ENCODE data around the gene SSPN.

The SSPN gene

DNA sequence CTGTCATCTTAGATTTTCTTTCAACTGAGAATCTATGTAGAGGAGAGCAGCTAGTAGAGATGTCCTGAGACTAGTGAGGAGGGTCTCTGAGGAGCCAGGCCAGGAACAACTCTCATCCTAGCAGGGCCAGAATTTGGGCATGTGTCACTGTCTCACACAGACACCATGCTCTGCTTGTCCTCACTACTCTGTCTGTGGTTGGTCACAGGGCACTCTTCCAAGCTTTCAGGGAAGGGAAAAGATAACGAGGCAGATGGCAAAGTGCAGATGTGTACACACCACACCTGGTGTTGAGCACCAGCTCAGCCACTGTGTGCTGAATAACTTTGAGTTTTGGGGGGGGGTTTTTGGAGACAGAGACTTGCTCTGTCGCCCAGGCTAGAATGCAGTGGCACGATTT lies 2.5 kb downstream of the SSPN start:
- DNase-seq (ENCODE audit: low read depth): no peak
- no peak overlapping the region for H3K4me3 ChIP-seq (ENCODE audit: low read length)
- TF ChIP-seq CTCF (conservative IDR thresholded peaks at IDR 0.05; ENCODE audit: low read length): no peak

DNA sequence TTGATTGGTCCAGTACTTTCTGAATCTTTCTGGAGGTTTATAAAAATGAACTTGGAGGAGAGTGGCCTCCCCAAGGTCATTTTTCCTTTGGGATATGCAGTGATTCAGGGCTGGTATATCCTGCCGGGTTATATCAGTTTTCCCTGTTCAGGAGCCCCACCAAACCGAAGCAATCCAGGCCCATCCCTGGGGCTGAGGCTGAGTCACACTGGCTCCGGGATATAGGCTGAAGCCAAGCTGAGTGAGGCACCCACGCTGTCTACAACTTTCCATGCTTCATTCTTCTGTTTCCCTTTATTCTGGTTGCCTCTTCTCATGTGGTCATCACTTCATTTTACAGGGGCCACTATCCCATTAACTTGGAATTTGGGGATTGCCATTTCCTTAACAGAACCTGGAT lies 3.4 kb downstream of the SSPN start:
- H3K4me3 ChIP-seq (ENCODE audit: low read length): no peak overlapping the region
- TF ChIP-seq CTCF (conservative IDR thresholded peaks at IDR 0.05; ENCODE audit: low read length): no peak
- DNase-seq (ENCODE audit: low read depth): peak; percentile 39

GRCh38 chr12:26203167-26203780 lies 7.9 kb downstream of the SSPN start:
- TF ChIP-seq CTCF (conservative IDR thresholded peaks at IDR 0.05; ENCODE audit: low read length): no peak
- no peak for DNase-seq (ENCODE audit: low read depth)
- no peak overlapping the region for H3K4me3 ChIP-seq (ENCODE audit: low read length)

DNA sequence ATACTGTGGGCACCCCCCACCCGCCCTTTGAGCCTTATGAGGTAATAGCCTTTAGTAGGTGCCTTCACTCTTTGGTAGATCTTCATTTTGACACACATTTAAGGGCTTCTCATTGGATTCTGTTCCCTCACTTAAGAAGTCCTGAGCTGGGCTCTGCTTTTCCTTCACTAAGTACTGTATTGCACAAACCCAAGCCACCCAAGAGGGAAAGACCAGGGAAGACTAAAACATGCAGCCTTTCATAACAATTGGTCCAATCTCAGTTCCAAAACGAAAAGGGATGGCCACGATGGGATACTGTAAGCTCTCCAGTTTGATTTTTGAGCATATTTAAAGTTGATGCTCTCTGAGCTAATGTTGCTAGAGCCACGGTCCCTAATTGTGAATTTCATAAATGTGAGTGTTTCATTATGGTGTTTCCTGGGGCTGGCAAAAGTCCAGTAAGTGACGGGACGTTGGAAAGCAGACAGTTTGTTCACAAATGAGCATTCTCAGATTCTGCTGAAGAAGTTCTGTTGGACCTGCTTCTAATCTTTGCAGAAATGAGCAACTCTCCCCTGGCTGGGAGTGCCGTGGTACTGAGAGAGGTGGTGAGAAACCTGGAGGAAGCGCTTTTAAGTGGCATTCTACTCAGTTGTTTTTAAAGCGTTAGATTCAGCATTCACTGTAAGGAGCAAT lies 9.4 kb downstream of the SSPN start:
- no peak overlapping the region for H3K4me3 ChIP-seq (ENCODE audit: low read length)
- peak; percentile 26 for DNase-seq (ENCODE audit: low read depth)
- TF ChIP-seq CTCF (conservative IDR thresholded peaks at IDR 0.05; ENCODE audit: low read length): no peak

DNA sequence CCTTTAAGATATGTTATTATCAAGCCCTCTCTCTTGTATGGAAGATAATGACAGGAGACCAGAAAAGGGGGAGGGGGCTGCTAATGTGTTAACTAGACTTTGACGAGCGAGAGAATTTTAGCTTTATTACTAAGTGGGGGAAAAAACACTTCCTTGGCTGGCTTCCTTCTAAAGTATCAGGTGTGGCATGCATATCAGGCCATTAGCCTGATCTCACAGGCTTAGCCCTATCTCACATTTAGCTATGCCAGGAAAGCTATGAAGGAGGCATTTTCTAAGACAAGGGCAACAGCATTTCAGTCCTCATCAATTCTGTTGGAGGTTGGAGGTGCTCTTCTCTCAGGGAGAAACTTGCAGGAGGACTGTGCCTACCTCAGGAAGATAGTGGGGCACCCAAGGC lies 9.9 kb downstream of the SSPN start:
- TF ChIP-seq CTCF (conservative IDR thresholded peaks at IDR 0.05; ENCODE audit: low read length): no peak
- no peak for DNase-seq (ENCODE audit: low read depth)
- H3K4me3 ChIP-seq (ENCODE audit: low read length): no peak overlapping the region

GRCh38 chr12:26205941-26206340 lies 10.6 kb downstream of the SSPN start:
- no peak overlapping the region for H3K4me3 ChIP-seq (ENCODE audit: low read length)
- DNase-seq (ENCODE audit: low read depth): no peak
- TF ChIP-seq CTCF (conservative IDR thresholded peaks at IDR 0.05; ENCODE audit: low read length): no peak

GRCh38 chr12:26211331-26211730 lies 16.0 kb downstream of the SSPN start:
- no peak for DNase-seq (ENCODE audit: low read depth)
- TF ChIP-seq CTCF (conservative IDR thresholded peaks at IDR 0.05; ENCODE audit: low read length): no peak
- H3K4me3 ChIP-seq (ENCODE audit: low read length): no peak overlapping the region
